ENCODE measurements around the gene NPPA.
"Not testable (repeated sequence)": the region's sequence is repeated elsewhere in the genome, so short reads cannot be mapped to it uniquely, and the experiment has no call there.

NPPA gene

DNA sequence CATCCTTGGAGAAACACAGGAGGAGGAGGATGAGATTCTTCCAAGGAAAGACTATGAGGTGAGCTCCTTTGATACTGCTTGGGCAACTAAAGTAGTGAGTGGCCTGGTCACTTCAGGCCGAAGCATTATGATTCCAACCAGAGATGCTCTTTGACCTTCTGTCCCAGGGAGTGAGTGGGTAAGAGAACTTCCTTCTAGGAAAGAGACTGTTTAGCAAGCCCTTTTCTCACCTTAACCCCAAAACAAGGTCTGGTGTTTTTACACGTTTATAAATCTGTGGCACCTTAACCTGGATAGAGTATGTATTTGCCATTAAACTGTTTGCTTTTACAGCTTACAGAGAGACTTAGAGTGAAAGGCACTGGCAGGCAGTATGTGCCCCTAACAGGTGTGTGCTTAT lies 40.5 kb downstream of the NPPA start:
- DNase-seq (ENCODE audit: low read depth) = no peak

DNA sequence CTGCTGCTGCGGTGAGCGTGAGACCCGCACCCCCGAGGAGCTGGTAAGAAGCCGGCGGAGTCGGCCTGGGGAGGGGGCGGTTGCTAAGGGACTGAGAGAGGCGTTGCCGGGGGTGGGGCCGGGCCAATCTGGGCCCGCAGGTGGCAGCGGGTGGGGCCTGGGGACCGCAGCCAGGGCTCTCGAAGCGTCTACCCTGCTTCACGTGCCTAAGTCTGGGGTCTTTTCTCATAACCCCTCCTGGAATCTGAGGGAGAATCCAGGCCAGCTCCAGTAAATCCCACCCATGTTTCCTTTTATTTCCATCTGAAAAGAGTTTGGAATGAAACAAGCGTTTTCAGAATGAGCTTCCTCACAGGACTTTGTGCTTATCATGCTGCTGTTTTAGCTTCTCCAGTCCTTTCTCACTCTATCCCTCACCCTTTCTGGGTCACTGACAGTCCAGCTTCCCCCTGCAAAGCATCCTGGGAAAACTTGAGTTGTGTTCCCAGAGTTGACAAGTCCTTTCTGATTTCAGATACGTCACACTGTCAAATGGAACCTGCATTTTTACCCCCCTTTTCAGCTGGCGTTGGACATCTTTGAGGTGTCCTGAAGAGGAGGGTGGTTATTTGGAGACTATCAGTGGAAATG lies 41.2 kb downstream of the NPPA start:
- no peak for DNase-seq (ENCODE audit: low read depth)

DNA sequence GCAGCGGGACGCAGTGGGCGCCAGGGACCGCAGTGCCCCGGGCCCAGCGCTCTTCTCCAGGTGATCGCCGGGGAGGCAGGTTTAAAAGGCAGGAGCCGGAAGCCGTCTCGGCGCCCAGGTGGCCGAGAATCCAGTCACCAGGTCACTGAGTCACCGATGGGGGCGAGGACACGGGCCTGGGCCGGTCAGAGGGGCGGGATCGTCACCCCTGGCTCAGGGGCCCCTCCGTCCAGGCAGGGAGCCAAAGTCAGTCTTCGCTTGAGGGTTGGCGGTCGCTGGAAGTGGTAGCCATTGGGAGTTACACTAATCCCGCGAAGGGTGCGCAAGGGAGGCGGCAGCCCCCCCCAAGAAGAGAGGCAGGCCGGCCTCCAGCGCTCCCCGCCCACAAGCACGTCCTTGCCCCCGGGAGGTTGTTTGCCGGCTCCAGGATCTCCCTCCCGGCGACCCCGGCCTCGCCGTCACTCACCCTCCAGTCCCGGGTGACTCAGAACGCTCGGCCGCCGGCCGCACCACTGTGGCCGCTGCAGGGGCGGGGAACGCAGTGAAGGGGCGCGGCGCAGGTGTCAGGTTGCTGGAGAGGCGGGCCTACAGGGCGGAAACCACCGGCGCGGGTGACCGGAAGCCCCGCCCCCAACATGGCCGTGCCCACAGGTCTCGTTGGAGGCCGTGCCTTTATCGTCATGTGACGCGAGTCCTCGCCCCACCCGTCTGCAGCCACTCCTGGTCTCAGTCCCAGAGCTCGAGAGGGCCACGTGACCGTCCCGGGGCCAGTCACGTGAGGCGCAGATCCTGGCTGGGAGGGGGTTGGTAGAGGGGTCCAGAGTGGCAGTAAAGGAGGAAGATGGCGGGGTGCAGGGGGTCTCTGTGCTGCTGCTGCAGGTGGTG lies 41.9 kb downstream of the NPPA start, which contains the start of the genes CLCN6 and MTHFR:
Gene CLCN6, plus strand, starts transcription at position 770 of the 885 bp plus-strand sequence. Its CDS starts 72 bp downstream, at position 842.
Gene MTHFR, minus strand, starts transcription at position 543 of the 885 bp plus-strand sequence. CDS start 2,848 bp downstream, outside the sequence.
- peak; percentile 93 for DNase-seq (ENCODE audit: low read depth)

DNA sequence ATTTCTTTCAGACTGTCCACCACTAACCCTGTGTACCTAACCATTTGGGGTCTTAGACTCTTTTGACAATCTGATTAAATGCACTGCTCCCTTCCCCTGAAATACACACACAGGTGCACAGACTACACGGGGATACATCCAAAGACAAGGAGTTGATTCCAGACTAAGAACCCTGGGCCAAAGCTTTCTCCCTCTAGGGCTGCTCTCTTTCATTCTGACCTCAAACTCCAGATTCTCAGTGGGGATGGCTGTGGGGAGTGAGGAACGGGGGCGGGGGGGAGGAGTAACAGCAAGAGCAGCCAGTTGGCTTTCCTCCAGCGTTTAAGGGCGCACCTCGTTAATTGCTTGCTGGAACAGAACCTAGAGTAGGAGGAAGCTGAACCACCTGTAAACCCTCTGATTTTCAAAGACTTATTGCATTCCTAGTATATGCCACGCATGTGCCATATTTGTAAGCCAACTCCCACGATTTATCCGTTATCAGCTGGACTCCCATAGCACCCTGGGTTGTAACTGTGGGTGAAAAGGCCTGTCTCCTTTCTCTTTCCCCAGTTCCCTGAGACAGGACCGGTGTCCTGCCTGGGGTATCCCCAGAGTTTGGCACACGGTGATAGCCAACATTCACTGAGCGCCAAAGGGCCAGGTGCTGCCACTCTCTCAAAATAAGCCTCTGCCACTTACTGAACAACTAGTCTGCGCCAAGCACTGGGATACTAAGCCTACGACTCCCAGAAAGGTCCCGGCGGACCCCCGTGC lies 42.7 kb downstream of the NPPA start:
- no peak for DNase-seq (ENCODE audit: low read depth)

DNA sequence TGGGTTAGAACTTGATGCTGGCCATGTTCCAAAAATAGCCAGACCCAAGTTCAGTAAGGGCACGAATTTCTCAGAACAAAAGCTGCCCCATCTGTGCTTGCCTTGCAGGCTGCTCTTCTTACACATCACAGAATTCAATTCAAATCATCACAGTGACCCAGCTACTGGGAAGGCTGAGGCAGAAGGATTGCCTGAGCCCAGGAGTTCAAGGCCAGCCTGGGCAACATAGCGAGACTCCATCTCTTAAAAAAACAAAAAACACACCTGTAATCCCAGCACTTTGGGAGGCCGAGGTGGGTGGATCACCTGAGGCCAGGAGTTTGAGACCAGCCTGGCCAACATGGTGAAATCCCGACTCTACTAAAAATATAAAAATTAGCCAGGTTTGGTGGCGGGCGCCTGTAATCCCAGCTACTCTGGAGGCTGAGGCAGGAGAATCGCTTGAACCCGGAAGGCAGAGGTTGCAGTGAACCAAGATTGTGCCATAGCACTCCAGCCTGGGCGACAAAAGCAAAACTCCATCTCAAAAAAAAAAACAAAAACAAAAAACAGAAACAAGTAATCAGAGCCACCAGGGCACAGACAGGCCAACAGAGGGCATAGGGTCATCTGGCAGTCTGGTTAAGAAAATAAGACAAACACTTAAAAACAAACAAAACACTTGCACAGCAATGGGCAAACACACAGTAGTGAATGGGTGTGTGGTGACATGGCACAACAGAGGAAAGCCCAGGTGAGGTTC lies 43.5 kb downstream of the NPPA start:
- DNase-seq (ENCODE audit: low read depth) = not testable (repeated sequence)

DNA sequence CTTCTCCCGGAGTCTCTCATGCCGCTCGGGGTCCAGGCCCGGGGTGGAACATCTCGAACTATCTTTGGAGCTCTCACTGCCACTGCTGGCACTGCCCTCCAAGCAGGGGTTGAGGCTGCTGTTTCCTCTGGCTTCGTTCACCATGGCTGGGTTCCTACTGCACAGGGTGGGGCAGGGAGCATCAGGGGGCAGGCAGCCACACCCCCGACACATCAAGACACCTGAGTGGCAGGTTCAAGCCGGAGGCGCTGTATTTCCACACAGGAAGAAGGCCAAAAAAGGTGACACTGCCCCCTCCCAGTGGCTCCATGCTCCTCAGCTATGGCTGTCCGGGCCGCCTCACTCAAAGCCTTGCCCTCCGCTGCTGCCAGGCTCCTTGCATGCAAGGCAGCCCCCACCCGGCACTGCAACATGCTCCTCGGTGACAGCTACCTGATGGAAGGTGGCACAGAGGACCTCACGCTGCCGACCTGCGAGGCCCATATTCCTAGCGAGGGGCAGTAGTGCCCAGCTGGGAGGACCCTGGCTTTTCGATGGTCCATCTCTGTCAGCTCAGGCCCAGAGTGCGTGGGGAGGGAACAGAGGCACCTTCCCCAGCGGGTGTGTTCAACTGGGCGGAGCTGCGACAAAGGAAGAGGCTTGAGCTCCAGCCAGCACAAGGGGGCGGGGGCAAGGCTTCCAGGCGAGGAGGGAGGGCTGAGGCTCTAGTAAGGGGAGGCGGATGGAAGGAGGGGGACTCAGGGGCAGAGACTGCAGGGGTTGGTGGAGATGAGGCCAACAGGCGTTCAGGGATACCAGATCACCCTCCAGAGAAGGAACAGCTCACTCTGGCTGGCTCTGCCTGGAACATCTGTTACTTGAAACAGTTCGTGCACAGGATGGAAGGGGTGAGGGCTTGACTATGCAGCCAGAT lies 44.4 kb downstream of the NPPA start:
- DNase-seq (ENCODE audit: low read depth) = peak; percentile 54

DNA sequence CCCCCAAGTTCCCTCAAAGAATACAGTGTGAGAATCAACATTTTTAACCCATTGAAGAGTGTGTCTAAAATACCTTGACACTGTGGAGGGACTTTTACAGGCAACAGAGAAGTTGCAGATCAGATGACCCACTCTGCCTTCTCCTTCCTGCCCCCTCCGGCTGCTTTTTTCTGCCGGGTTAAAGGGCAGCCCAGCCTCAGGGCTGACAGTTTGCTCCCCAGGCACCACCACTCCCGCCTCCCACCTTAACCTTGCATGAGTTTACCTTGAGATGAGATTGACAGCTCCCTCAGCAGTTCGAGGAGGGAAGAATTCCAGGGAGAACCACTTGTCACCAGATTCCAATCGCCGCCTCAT lies 45.0 kb downstream of the NPPA start:
- DNase-seq (ENCODE audit: low read depth) = no peak

DNA sequence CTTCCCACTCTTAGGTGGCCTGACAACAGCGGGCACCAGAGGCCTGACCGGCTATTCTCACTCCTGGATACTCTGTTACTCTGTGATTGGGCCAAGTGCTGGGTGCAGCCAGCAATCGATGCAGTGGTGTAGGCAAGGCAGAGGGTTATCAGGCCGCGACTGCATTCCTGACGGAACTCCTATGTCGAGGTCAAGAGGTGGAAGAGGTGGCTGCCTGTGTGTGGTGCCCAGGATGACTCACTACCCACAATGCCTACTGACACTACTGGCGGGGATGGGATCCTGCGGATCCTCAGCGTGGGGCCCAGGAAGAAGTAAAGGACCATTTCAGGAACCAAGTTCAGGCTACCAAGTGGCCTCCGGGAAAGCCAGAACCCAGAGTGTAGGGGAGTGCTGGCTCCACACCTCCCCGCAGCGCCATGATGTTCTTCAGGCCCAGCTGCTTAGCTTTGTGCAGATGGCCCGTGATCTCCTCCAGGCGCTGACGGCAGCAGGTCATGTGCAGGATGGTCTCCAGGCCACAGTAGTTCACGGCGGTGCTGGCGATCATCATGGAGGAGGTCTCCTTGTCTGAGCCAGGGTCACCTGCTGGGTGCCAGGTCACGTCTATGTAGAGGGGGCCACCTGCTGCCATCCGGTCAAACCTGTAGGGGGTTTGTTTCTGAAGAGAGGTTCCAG lies 46.7 kb downstream of the NPPA start:
- DNase-seq (ENCODE audit: low read depth) = no peak

DNA sequence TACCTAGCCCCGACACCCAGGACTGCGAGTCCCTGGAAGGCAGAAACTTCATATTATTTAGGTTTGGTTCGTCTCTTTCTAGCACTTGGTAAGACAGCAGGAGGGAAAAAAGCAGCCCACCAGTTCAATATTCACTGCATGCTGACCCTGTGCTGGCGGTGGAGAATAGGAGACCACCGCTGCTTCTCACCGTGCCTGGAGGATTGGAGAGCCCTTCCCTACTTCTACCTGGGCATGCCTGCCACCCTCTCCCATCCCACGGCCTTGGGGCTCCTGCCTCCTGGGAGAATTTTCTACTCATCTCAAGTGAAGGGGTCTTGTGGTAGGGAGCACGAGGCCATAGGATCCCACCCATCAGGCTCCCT lies 47.2 kb downstream of the NPPA start:
- DNase-seq (ENCODE audit: low read depth) = no peak

DNA sequence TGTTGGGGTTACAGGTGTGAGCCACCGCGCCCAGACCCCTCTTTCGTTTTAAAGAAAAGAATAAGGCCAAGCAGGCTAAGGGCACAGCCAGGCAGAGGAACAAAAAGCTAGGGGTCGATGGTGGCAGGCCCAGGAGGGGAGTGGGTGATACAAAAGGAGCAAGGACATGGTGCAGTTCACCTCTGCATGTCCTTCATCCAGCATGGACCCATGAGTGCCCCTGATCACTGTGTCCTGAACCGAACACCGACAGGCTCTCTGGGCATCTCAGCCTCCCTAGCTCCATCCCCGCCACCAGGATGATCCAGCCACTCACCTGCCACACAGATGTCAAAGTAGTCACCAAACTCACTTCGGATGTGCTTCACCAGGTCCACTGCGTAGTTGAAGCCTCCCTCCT lies 47.7 kb downstream of the NPPA start:
- no peak for DNase-seq (ENCODE audit: low read depth)

DNA sequence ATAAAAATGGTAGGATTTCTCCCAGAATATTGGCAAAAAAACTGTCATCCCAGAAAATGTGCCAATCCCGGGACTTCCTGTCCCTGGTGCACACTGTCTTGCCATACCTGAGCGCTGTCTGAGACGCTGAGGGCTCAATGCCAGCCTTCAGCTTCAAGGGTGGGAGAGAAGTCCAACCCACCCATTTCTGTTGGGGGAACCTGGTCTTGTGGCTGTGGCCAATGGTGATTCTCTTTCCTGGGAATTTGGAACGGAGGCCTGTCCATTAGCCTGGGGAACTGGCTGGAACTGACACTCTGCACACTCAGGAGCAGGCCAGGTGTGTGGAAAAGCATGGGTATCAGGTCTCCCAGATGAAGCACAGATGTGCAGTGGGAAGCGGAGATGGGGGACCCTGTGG lies 48.5 kb downstream of the NPPA start:
- DNase-seq (ENCODE audit: low read depth) = no peak

DNA sequence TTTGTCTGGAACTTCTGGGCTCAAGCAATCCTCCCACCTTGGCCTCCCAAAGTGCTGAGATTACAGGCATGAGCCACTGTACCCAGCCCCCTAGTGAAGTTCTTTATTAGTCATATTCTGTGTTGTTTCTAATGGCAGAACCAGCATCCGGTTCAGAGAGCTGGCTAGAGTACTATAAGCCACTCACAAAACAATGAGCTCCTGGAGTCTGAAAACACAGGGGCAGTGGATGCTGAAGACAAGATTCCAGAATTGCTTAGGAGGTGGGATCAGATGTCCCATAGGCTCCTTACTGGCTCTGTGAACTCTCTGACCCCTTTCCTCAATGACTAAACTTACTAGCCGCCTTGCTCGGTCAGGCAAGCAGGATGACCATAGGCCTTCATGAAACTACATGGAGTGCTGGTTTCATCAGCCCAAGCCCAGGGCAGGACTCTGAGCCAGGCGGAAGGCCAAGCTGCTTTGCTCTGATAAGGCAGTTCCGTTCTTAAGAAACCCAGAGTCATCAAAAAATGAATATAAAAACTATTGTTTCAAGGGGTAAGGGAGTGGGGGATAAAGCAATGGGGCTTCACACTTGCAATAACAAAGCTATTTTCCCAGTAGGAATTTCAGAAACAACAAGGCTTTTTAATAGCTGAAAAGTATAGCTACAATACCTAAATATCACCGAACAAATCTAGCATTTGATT lies 49.9 kb downstream of the NPPA start:
- DNase-seq (ENCODE audit: low read depth) = no peak

DNA sequence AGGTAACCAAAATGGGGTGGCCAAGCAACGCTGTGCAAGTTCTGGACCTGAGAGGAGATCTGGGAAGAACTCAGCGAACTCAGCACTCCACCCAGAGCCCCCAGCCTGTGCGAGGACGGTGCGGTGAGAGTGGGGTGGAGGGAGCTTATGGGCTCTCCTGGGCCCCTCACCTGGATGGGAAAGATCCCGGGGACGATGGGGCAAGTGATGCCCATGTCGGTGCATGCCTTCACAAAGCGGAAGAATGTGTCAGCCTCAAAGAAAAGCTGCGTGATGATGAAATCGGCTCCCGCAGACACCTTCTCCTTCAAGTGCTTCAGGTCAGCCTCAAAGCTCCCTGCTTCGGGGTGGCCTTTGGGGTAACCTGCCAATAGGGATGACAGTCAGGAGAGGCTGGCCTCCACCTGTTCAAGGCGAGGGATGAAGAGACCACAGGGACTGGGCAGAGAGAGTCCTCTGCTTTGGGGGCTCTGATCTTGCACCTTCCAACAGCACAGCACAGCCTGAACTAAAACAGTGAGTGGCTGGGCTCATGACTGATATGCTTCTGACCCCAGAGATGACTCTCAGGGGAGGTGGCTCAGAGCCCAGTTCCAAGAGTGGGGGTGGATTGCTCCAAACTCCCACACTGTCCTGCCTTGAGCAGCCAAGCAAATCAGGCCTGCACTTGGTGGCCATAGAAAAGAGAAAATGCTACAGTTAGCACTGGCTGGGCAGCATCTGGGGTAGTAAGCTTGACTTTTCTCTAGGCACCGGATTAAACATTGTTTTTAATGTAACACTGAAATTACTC lies 51.4 kb downstream of the NPPA start:
- DNase-seq (ENCODE audit: low read depth) = no peak

All from stimulated activated CD8-positive, alpha-beta memory T cell treated with anti-CD3 and anti-CD28 coated beads, Interleukin-15, amount 100 ng/mL, for 1 hour (primary cell).